NT2/D1 (cell line): ENCODE measurements around the gene MAGEA9B.
"Not testable (repeated sequence)": the region's sequence is repeated elsewhere in the genome, so short reads cannot be mapped to it uniquely, and the experiment has no call there.

ENCODE experiments used
- SUZ12 ChIP-seq: IDR thresholded peaks from 2 replicates; pipeline ENCODE4 v1.6.1; 2011; ENCODE audit not compliant: insufficient read length, insufficient read depth; ENCODE audit errors: extremely low read depth
- YY1 ChIP-seq: IDR thresholded peaks from 2 replicates; pipeline ENCODE4 v1.6.1; 2011; ENCODE audit not compliant: insufficient read length, insufficient read depth

GRCh38 chrX:149545545-149546543 lies 41.4 kb downstream of the MAGEA9B start:
- TF ChIP-seq SUZ12, YY1: not testable (repeated sequence)
